Type B pancreatic cell (in vitro differentiated cells): ENCODE measurements around the gene TRIM22. TPM values are rescaled to one million over a fixed set of nuclear protein-coding genes. Genes with fewer than 3 reads are reported as not detected.

Experiments used
- total RNA-seq: library from RNA; stranded (reverse); gene quantifications from 2 replicates; pipeline ENCODE4 v1.2.1, GENCODE V29; 2021; ENCODE audit warnings: low replicate concordance

The TRIM22 gene
- total RNA-seq, 1 donor from 2014 or later, result 27.4 TPM

Other genes starting within 250 kb of the TRIM22 start
- not detected in 2 replicates for gene OR51I1, start 248.3 kb upstream of the TRIM22 start, total RNA-seq
- gene OR51I2, start 240.5 kb upstream of the TRIM22 start, total RNA-seq, result not detected in 2 replicates
- not detected in 2 replicates for gene OR52D1, start 201.1 kb upstream of the TRIM22 start, total RNA-seq
- gene UBQLN3, start 179.8 kb upstream of the TRIM22 start, total RNA-seq, result not detected in 2 replicates
- gene UBQLNL, start 173.1 kb upstream of the TRIM22 start, total RNA-seq, result 0.19 and 0.39 TPM in 2 replicates
- gene OR52H1, start 141.2 kb upstream of the TRIM22 start, total RNA-seq, result not detected in 2 replicates
- not detected in 2 replicates for gene OR52B6, start 108.9 kb upstream of the TRIM22 start, total RNA-seq
- gene TRIM6, start 93.2 kb upstream of the TRIM22 start, total RNA-seq, result 7.5 and 8.7 TPM in 2 replicates
- gene TRIM34, start 64.8 kb upstream of the TRIM22 start, total RNA-seq, result 1.4 and 2.4 TPM in 2 replicates
- 30.0 and 32.3 TPM in 2 replicates for gene TRIM5, start 4.7 kb upstream of the TRIM22 start, total RNA-seq
- gene OR56B1, start 46.7 kb downstream of the TRIM22 start, total RNA-seq, result not detected in 2 replicates
- gene OR52N4, start 64.5 kb downstream of the TRIM22 start, total RNA-seq, result not detected in 2 replicates
- not detected in 2 replicates for gene OR52N5, start 93.6 kb downstream of the TRIM22 start, total RNA-seq
- gene OR52N1, start 101.5 kb downstream of the TRIM22 start, total RNA-seq, result not detected in 2 replicates
- gene OR52N2, start 119.1 kb downstream of the TRIM22 start, total RNA-seq, result not detected in 2 replicates
- gene OR52E6, start 152.1 kb downstream of the TRIM22 start, total RNA-seq, result not detected in 2 replicates
- not detected in 2 replicates for gene OR52E8, start 167.9 kb downstream of the TRIM22 start, total RNA-seq
- not detected in 2 replicates for gene OR52E4, start 190.8 kb downstream of the TRIM22 start, total RNA-seq
- gene OR52E5, start 203.4 kb downstream of the TRIM22 start, total RNA-seq, result not detected in 2 replicates